Measurements from ENCODE around the gene GARIN1A.
"Not testable (repeated sequence)": the region's sequence is repeated elsewhere in the genome, so short reads cannot be mapped to it uniquely, and the experiment has no call there.

GARIN1A gene

GRCh38 chr7:128671992-128672391 lies at the start of gene GARIN1A:
Gene GARIN1A, plus strand, starts transcription at chr7:128672292. Its CDS starts 106 bp downstream, at chr7:128672398.
- DNase-seq, result no peak

- DNase-seq, result not testable (repeated sequence)
Measured at GRCh38 chr7:128627124-128627523, 45.0 kb upstream of the GARIN1A start.

DNA sequence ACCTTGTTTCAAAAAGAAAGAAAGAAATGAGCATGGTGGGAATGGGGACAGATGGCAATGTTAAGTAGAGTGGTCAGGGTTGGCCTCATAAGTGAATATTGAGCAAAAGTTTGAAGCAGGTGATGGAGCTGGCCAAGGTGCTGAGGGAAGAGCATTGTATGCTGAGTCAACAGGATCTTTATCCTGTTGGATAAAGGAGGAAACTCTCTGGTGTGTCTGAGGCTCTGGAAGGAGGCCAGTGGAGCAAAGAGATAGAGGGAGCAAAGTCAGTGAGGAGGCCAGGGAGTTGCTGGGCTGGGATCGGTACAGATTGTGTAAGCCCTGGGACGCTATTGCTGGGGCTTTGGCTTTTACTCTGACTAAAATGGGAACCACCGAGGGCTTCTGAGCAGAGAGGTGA lies 38.2 kb upstream of the GARIN1A start:
- not testable (repeated sequence) for DNase-seq

DNA sequence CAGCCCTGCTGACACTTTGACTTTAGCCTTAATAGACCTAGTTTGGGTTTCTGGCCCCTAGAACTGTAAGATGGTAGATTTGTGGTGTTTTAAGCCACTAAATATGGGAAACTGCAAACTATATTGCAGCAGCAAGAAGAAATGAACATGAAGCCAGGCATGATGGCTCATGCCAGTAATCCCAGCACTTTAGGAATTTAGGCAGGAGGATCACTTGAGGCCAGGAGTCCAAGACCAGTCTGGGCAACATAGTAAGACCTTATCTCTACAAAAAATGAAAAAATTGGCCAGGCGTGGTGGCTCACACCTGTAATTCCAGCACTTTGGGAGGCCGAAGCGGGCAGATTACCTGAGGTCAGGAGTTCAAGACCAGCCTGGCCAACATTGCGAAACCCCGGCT lies 26.9 kb upstream of the GARIN1A start:
- DNase-seq, result not testable (repeated sequence)

GRCh38 chr7:128645844-128646243 lies 26.2 kb upstream of the GARIN1A start:
- not testable (repeated sequence) for DNase-seq

DNA sequence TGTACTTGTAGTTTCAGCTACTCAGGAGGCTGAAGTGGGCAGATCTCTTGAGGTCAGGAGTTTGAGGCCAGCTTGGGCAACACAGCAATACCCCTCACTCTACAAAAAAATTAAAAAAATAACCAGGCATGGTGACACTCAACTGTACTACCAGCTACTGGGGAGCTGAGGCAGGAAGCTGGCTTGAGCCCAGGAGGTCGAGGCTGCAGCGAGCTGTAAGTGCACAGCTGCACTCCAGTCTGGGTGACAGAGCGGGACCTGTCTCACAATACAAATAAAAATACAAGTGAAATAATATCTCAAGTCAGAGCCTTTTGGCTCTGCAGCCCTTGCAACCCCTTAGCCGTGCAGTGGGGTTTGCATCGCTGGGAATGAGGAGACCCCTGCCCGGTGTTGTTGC lies 25.2 kb upstream of the GARIN1A start:
- DNase-seq, result not testable (repeated sequence)

- DNase-seq, result not testable (repeated sequence)
Measured at GRCh38 chr7:128651096-128651495, 21.0 kb upstream of the GARIN1A start.

DNA sequence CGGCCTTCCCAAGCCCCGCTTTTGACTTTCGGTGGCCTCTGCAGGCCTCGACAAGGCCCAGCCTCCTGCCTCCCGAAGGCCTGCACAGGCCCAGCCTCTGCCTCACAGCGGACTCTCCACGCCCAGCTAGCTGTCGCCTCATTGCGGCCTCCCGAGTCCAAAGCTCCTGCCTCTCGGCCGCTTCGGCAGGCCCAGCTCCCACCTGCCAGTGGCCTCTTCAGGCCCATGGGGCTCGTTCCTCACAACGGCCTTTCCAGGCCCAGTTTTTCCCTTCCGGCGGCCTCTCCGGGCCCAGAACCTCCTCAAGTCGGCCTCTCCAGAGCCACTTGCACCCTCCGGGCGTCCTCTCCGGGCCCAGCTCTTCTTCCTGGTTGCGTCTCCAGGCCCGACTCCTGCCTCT lies 19.5 kb upstream of the GARIN1A start:
- not testable (repeated sequence) for DNase-seq

DNA sequence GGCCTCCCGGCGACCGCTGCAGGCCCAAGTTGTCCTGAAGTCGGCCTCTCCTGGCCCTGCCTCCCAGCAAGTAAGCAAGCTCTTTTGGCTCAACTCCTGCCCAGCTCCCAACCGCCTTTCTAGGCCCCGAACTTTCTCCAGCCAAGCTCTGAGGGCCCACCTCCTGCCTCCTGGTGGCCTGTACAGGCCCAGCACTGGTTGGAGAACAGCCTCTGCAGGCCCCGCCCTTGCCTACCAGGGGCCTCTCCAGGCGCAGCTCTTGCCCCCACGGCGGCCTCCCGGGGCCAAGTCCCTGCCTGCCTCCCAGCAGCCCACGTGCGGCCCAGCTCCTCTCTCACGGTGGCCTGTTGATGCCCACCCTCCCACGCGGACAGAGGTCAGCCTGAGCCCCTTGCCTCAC lies 18.9 kb upstream of the GARIN1A start:
- DNase-seq, result not testable (repeated sequence)

DNA sequence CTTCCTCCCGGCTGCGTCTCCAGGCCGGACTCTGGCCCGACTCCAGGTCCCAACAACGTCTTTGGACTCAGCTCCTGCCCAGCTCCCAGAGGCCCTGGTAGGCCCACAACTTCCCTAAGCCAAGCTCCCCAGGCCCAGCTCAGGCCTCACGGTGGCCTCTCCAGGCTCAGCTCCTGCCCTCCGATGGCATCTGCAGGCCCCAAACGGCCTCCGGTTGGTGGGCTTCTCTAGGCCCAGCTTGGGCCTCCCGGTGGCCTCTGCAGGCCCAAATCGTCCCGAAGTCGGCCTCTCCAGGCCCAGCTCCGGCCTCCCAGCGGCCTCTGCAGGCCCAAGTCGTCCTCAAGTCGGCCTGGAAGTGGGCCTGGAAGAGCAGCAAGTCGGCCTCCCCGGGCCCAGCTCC lies 18.0 kb upstream of the GARIN1A start:
- not testable (repeated sequence) for DNase-seq

GRCh38 chr7:128654501-128654900 lies 17.6 kb upstream of the GARIN1A start:
- not testable (repeated sequence) for DNase-seq

DNA sequence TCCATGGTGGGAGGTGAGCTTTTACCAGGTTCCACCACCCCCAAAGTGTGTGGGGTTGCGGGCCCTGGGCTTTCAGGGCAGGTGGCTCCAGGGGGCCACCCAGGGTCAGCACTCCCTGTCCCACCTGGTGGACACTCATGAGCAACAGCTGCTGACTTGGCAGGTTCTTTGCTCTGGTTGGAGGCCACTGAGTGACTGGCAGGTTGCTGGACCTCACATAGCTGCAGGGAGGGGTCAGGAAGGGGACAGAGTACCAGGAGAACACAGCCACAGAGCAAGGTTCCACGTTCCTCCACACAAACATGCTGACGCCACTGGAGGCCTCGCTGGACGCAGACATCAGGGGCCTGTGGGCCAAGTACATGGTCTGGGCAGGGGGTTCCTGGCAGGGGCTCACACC lies 13.7 kb upstream of the GARIN1A start:
- not testable (repeated sequence) for DNase-seq

DNA sequence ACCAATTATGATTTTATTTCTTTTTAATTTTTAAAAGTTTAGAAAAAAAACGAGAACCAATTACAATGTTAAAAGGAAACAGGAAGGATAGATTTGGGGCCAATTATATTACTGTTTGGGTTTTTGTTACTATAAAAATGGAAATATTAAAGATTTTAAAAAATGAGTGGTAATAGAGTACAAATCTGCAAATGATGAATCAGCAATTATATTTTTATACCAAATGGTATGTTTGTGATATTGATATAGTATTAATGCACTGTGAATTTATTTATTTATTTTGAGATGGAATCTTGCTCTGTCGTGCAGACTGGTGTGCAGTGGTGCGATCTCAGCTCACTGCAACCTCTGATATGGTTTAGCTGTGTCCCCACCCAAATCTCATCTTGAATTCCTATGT lies 11.5 kb upstream of the GARIN1A start:
- DNase-seq, result no peak

GRCh38 chr7:128661446-128661845 lies 10.6 kb upstream of the GARIN1A start:
- DNase-seq, result no peak

DNA sequence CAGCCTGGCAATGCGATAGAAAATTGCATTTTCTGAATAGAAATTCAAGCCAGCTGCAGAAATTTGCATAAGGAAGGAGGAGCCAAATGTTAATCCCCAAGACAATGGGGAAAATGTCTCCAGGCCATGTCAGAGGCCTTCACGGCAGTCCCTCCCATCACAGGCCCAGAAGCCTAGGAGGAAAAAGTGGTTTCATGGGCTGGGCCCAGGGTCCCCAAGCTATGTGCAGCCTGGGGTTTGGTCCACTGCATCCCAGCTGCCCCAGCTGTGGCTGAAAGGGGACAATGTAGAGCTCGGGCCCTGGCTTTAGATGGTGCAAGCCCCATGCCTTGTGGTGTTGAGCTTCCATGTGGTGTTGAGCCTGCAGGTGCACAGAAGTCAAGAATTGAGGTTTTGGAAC lies 10.0 kb upstream of the GARIN1A start:
- DNase-seq, result no peak

- not testable (repeated sequence) for DNase-seq
Measured at GRCh38 chr7:128663223-128663622, 8.9 kb upstream of the GARIN1A start.

DNA sequence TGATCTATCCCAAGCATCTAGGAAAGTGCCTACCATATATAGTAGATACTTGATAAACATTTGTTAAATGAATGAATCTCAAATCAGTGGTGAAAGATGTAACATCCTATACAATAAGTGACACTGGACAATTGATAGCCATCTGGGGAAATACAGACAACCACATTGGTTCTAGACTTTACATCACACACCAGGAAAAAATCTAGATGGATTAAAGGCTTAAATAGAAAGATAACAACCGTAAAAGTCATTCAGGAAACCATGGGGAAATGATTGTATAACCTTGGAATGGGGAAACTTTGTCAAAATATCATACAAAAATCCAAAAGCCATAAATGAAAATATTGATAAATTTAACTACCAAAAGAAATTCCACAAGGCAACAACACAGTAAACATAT lies 7.0 kb upstream of the GARIN1A start:
- DNase-seq, result no peak

DNA sequence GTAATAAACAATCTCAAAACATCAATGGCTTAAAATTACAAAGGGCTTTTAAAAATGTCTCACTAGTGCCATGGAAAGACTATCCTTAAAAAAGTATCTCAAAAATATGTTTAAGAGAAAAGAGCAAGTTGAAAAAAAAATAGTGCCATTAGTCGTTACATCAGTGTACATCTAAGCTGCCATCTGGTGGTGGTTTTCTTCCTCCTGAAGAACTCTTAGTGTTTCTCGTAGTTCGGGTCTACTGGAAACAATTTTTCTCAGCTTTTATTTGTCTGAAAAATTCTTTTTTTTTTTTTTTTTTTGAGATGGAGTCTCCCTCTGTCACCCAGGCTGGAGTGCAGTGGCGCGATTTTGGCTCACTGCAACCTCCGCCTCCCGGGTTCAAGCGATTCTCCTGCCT lies 5.9 kb upstream of the GARIN1A start:
- DNase-seq, result no peak

GRCh38 chr7:128672927-128673517 lies 930 bp downstream of the GARIN1A start:
- no peak for DNase-seq

- no peak for DNase-seq
Measured at GRCh38 chr7:128673571-128673970, 1.5 kb downstream of the GARIN1A start.

- no peak for DNase-seq
Measured at GRCh38 chr7:128676665-128677064, 4.6 kb downstream of the GARIN1A start.

- DNase-seq, result no peak
Measured at GRCh38 chr7:128679920-128680319, 7.8 kb downstream of the GARIN1A start.

DNA sequence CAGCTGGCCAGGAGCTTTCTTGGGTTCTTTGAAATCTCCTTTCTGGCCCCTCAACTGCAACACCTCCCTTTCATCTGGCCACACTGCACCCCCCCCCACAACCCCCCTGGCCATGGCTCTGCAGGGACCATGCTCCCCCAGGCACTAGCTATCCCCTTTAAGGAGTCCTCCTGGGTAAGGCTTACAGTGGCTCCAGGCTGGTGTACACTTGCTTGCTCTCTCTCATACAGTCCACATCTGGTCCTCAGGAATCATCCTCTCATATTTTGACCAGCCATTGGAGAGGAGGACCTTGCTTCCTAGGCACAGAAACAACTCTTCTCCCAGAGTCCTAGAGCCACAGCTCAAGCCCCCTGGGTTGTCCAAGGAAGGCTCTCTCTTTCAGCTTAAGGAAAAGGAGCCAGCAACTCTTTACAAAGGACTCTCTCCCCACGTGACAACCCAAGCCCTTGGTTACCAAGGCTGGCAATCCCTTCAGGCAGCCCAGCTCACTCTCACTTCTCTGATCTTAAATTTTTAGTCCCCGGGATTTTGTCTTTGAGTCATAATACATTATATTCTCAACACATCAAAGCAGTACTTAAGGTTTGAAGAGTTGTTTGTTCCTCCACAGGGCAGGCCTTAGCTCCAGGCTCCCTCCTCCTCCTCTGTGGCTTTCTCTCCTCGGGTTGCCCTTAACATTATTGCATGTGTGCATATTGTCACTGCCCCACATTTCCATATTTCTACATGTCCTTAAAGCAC lies 9.9 kb downstream of the GARIN1A start:
- no peak for DNase-seq

DNA sequence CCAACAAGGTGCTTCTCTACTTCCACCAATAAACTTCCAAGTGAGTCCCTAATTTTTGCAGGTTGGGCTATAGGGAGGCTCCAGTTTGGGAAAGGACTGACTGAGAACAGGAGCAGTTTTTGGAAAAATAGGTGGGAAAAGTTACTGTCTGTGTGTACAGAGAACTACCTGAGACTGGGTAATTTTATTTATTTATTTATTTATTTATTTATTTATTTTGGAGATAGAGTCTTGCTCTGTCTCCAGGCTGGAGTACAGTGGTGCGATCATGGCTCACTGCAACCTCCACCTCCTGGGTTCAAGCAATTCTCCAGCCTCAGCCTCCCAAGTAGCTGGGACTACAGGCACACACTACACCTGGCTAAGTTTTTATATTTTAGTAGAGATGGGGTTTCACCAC lies 11.2 kb downstream of the GARIN1A start:
- DNase-seq, result not testable (repeated sequence)

DNA sequence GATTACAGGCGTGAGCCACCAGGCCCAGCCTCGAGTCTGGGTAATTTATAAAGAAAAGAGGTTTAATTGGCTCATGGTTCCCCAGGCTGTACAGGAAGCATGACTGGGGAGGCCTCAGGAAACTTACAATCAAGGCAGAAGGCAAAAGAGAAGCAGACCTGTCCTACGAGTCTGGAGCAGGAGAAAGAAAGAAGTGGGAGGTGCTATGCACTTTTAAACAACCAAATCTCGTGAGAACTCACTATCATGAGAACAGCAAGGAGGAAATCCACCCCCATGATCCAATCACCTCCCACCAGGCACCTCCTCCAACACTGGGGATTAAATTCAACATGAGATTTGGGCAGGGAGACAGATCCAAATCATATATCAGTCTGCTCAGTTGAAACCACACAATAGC lies 11.6 kb downstream of the GARIN1A start:
- not testable (repeated sequence) for DNase-seq
